H7 (cell line): ENCODE measurements around the gene ST6GALNAC5. TPM values are rescaled to one million over a fixed set of nuclear protein-coding genes. Genes with fewer than 3 reads are reported as not detected.
"Not testable (repeated sequence)": the region's sequence is repeated elsewhere in the genome, so short reads cannot be mapped to it uniquely, and the experiment has no call there.

Source experiments
- DNase-seq: peaks from one replicate; pipeline ENCODE4 v3.0.0; 2012
- H3K27me3 ChIP-seq: 2 replicates; pipeline ENCODE4 v1.6.0; 2011; ENCODE audit warnings: mild to moderate bottlenecking, low read length; ENCODE audit not compliant: control insufficient read depth, insufficient read depth
- H3K36me3 ChIP-seq: replicated peaks from 2 replicates; pipeline ENCODE4 v1.5.1; 2011; ENCODE audit warnings: low read length; ENCODE audit not compliant: control insufficient read depth, insufficient read depth
- H3K4me3 ChIP-seq: 2 replicates; pipeline ENCODE4 v1.5.1; 2011; ENCODE audit warnings: low read depth, mild to moderate bottlenecking, control low read depth, low read length, moderate library complexity; ENCODE audit not compliant: insufficient read depth
- total RNA-seq: library from RNA; depleted of rRNA; stranded (reverse); fragments of >200 nt; shearing (Covaris generic); gene quantifications from 2 replicates; pipeline ENCODE4 v1.2.3, GENCODE V29; 2014

ST6GALNAC5 gene
- total RNA-seq, 1 experiment from 2014 or later: 15.7 TPM

DNA sequence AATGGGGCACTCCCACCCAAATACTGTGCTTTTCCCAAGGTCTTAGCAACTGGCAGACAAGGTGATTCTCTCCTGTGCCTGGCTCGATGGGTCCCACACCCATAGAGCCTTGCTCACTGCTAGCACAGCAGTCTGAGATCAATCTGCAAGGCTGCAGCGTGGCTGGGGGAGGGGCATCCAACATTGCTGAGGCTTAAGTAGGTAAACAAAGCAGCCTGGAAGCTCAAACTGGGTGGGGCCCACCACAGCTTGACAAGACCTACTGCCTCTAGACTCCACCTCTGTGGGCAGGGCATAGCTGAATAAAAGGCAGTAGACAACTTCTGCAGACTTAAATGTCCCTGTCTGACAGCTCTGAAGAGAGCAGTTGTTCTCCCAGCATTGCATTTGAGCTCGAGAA, 114.0 kb downstream of the ST6GALNAC5 start:
- not testable (repeated sequence) for H3K4me3 ChIP-seq, DNase-seq, H3K36me3 ChIP-seq

DNA sequence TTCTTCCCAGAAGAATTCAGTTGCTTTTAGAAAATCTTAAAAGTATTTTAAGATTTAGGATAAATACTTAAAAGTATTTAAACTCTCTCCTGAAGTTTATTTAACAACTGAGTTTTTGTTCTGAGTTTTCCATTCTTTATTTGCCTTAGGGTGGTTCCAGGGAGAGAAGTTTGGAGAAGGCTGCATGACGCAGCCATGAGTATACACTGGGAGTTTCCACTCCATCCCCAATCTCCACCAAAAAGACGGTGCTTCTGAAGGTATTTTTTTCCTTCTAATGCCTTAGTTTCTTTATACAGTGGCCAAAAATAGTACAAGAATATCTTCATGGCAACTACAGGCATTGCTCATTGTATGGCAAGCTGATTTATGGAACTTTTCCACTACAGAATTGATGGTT, 122.7 kb downstream of the ST6GALNAC5 start:
- no peak for DNase-seq
- H3K27me3 ChIP-seq: no peaks in the 10 kb centered on the region
- H3K36me3 ChIP-seq: no peaks in the 10 kb centered on the region
- no peak overlapping the region for H3K4me3 ChIP-seq

More for the DNA sequence above, 114.0 kb downstream of the ST6GALNAC5 start:
- not testable (repeated sequence) for H3K27me3 ChIP-seq

DNA sequence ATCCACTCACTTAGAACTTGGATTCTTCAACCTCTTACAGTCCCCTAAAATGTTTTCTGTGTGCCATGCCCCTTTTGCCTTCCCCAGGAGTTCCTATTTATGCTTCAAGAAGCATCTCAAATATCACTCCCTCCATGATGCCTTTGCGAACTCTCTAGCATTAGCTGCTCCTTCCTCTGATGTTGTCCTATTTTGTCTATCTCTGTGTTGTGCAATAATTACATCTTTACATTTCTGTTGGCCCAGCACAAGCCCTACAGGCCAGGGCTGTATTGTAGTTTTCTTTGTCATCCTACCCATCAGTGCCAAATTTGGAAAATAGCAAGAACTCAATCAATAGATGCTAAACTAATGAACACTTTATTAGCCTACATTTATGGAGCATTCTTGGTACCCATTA, 125.8 kb downstream of the ST6GALNAC5 start:
- Histone ChIP-seq H3K27me3 (no peaks in the 10 kb centered on the region), H3K36me3 (no peaks in the 10 kb centered on the region), H3K4me3 (no peak overlapping the region)

DNA sequence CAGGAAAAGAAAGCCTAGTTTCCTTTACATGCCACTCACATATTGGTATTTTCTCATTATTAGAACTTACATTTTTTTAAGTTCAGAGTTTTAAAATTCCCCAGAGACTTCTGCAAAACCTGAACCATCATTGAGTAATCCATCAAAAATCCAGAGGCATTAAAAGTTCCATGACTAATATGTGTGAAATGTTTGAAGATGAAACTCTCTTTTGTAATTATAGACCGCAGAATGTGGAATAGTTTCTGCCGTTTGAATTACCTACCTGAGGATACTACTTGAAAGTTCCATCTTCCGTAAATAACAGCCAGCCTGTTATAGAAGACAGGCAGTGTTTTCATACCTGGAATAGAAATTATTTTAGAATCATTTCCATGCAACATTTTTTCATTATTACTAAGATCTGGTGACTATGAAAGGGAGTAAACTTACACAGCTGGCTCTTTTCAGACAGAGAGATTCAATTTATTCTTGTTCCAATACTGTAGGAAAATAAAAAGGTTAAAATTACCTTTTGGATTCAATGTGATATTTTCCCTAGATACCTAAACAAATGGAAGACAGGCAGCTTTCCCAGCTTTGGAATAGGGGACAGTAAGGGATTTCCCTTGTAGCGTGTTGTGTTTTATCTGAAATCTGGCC, 131.4 kb downstream of the ST6GALNAC5 start:
- DNase-seq: no peak
- Histone ChIP-seq H3K36me3 (no peaks in the 10 kb centered on the region), H3K4me3 (no peak overlapping the region), H3K27me3 (no peaks in the 10 kb centered on the region)

More for the DNA sequence above, 125.8 kb downstream of the ST6GALNAC5 start:
- DNase-seq: no peak

DNA sequence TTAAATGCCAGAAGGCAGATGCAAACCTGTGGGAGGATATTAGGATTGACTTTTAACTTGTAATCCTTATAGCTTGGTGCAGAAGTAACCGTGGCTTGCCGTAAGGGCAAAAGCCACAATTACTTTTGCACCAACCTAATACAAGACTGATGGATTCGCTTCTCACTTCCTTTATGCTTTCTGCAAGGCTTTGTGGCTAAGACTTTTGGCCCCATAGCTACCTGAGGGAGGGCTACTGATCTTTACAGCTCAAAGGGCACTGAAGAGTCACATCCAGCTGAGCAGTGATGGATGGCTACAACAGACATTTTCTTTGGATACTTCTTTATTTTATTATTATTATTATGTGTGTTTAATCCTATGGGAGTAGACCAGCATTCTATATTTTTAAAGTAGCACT, 140.4 kb downstream of the ST6GALNAC5 start:
- Histone ChIP-seq H3K4me3 (no peak overlapping the region), H3K27me3 (no peaks in the 10 kb centered on the region; the same call in 1 of the 2 replicates), H3K36me3 (no peaks in the 10 kb centered on the region)
- DNase-seq: no peak

DNA sequence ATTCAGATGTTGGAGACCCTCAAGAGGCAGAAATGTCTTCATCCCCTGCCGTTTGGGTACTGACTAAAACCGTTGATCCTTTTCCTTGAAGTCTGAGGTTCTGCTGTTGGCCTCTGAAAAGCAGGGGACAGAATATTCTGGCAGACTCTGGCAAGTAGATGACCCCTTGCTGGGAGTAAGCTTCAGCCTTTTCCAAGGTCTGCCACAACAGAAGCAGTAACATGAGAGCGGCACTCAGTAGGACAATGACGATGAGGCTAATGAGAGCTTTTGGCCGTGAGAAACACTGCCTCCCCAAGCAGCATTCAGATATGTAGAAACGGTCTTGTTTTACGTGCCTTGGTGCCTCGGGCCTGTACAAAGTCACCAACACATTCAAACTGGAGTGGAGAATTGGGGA, 143.7 kb downstream of the ST6GALNAC5 start:
- DNase-seq: no peak
- no peaks in the 10 kb centered on the region; the same call in 1 of the 2 replicates for H3K27me3 ChIP-seq
- H3K4me3 ChIP-seq: no peak overlapping the region
- H3K36me3 ChIP-seq: no peaks in the 10 kb centered on the region

DNA sequence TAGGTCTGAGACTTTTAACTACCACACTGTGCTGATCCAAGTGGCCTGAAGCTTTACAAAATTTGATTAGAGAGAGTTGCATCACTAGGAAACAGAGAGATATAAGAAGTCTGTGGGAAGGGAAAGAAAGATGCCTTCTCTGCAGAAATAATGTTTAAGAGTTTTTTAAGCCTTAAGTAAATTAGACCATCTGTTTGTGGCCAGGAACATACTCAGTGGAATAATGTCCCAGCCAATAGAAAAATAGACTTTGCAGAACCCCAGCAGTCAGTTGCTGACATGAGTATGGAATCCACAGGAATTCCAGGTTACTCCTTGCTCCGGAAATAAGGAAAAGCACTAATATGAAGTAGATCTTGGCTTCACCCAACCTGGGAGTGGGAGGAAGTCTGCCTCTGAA, 144.8 kb downstream of the ST6GALNAC5 start:
- Histone ChIP-seq H3K4me3 (no peak overlapping the region), H3K27me3 (no peaks in the 10 kb centered on the region; the same call in 1 of the 2 replicates), H3K36me3 (no peaks in the 10 kb centered on the region)
- no peak for DNase-seq

DNA sequence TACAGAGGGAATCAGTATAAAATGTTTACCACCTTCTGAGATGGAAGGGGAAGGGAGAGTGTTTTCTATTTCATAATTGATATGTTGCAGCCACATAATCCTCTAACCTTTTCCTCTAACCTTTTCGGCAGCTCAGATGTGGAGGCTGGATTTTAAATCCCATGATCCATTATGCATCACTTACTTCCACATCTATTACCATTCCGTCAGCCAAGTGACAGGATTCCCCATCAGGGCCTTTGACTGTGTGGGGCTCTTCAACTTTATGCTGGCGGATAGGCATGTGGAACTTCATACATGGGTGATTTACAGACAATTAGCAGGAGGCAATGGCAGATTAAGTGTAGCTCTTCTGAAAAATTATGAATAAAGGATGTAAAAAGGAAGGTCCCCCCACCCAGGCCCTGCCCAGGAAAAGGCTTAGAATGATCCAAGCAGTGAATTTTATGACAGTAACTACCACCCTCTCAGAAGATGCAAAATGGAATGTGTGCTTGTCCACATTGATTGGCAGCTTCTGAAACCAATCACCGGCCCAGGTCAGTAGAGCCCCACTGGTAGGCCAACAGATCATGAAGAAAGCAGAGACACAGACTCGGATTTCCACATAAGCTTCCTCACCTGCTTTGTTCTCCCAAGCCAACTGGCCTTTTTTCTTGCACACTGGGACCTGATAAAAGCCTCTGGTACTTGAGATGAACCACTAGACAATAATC, 147.0 kb downstream of the ST6GALNAC5 start:
- Histone ChIP-seq H3K36me3 (no peaks in the 10 kb centered on the region), H3K27me3 (no peaks in the 10 kb centered on the region; the same call in 1 of the 2 replicates), H3K4me3 (no peak overlapping the region)
- peak; percentile 22 for DNase-seq

DNA sequence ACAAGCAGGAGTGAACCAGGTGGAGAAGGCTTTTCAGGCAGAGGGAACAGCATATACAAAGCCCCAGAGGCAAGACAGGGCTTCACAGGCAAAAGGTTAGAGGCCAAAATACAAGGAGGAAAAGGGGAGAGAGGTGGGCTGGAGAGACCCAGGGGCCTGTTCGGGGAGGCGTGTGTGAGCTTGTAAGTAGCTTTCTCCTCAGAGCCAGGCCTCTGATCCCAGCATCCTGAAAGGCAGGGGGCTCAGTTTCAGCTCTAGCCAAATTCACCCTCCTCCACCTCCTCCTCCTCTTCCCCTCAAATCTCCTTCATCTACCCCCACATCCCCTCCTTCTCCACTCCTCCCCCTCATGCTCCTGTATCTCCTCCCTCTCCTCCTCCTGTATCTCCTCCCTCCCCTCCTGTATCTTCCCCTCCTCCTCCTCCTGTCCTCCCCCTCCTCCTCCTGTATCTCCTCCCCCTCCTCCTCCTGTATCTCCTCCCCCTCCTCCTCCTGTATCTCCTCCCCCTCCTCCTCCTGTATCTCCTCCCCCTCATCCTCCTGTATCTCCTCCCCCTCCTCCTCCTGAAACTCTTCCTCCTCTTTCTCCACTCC, 148.6 kb downstream of the ST6GALNAC5 start:
- Histone ChIP-seq H3K36me3 (no peaks in the 10 kb centered on the region), H3K27me3 (no peaks in the 10 kb centered on the region), H3K4me3 (no peak overlapping the region)
- DNase-seq: no peak

DNA sequence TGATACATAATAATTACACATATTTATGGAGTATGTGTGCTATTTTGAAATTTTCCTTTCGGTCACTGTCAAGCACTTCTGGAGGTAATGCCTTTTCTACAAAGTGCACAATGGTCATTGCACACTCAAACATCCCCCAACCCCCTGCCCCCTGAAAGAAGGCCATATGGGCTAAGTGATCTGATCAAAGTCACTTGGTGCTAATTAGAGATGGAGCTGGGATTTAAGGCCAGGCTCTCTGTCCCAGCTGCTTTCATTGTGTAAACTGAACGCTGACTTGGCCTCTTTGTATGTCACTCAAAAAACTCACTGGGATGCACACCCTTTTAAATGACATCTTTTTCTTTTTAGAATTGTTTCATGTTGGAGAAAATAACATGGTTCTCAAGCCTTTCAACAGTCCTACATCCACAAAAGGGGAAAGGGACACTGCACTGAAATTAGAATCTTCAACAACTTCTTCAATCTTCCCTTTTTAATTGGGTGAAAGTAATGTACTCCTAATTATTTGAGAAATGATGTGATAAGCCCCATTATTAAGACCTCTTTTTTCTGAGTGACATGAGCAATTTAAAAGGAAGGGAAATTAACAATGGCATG, 149.2 kb downstream of the ST6GALNAC5 start:
- DNase-seq: no peak
- H3K36me3 ChIP-seq: no peaks in the 10 kb centered on the region
- H3K4me3 ChIP-seq: no peak overlapping the region
- H3K27me3 ChIP-seq: no peaks in the 10 kb centered on the region

DNA sequence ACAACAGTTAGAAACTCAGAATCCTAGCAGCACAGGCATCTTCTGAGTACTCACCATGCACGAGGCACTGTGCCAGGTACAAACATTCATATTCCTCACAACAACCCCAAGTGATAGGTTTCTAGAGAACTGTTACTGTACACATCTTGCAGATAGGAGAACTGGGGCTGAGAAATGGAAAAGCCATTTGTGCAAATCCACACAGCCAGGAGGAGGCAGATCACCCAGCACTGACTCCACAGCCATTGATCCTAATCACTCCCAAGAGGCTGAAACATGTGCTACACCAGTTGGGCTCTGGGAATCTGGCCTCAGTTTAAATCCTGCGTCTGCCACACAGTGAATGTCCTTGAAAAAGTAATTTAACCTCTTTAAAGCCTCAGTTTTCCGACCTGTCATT, 151.0 kb downstream of the ST6GALNAC5 start:
- H3K36me3 ChIP-seq: no peaks in the 10 kb centered on the region
- H3K4me3 ChIP-seq: no peak overlapping the region
- no peaks in the 10 kb centered on the region for H3K27me3 ChIP-seq
- DNase-seq: no peak

DNA sequence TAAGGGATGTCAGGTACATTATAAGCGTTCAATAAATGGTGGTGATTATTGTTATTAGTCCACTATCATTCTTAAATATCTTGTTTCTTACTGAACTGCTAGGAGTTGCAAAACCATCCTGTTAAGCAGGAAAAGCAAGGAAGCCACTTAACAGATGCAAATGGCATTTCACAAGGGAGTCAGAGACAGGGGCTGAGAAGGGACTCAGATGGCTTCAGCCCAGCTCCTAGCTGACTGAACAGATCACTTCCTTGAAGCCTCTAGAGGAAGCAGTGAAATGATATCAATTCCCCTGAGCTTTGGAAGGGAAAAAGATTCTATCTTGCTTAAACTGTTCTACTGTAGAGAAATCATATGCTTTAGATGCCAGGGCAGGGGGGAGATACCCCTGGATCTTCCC, 151.5 kb downstream of the ST6GALNAC5 start:
- H3K4me3 ChIP-seq: no peak overlapping the region
- H3K36me3 ChIP-seq: no peaks in the 10 kb centered on the region
- DNase-seq: peak; percentile 24
- H3K27me3 ChIP-seq: no peaks in the 10 kb centered on the region

DNA sequence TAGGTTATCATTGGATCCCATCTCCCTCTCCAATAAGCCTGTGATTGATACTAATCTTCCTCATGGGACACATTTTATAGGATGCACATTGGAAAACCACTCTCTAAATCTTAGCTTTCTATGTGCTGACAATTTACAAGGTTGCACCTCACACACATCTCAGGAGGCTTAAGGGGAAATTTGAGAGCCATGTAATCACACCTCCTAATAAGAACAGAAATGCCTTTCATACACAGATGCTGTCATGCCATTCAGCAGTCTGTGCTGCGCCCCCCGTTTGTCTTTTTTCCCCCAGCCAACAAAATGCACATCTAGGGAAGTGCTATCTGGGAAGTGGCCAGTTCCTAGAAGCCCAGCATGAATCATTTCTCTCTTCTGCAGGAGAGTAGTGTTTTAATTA, 154.5 kb downstream of the ST6GALNAC5 start:
- Histone ChIP-seq H3K27me3 (no peaks in the 10 kb centered on the region), H3K36me3 (no peaks in the 10 kb centered on the region), H3K4me3 (no peak overlapping the region)
- DNase-seq: no peak

DNA sequence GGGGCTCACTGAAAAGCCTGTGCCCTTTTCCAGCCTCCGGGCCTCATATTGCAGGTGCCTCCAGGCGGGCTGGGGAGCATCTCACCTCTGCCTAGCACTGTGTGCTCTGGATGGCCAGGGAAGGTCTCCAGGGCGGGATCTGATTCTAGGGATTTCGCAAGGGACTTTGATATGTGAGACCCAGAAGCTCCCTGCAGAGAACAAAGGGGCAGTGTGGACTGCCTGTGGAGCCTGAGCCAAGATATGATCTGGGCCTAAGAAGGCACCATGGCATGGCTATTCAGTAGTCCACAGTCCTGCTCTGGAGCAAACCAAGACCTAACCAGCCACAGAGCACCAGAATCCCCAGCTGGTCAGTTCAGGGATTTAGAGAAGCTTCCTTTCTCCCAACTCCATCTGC, 157.2 kb downstream of the ST6GALNAC5 start:
- Histone ChIP-seq H3K36me3 (no peaks in the 10 kb centered on the region), H3K27me3 (no peaks in the 10 kb centered on the region), H3K4me3 (no peak overlapping the region)
- peak; percentile 26 for DNase-seq

DNA sequence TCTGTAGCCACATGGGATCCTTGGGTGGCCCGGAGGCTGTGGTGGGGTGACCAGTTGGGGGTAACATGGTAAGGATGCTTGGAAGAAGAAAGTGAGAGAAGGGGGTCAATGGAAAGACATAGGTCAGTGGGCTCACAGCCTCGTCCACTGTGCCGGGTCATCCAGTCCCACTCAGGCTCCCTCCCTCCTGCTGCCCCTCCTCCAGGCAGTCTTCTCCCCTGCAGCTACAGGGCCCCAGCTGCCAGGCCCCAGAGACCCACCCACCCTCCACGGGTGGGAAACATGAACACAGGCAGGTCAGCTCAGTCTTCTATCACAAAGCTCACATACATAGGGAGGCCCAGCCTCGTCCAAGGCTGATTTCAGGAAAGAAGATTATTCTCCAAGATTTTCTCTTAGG, 158.3 kb downstream of the ST6GALNAC5 start:
- Histone ChIP-seq H3K27me3 (no peaks in the 10 kb centered on the region), H3K4me3 (no peak overlapping the region), H3K36me3 (no peaks in the 10 kb centered on the region)
- no peak for DNase-seq
